GM12801 (cell line): ENCODE measurements around the gene CFAP210.

Experiments
- CTCF ChIP-seq: IDR thresholded peaks from one replicate; pipeline ENCODE4 v1.5.1; 2011; ENCODE audit warnings: control low read depth; ENCODE audit not compliant: insufficient read length; ENCODE audit errors: extremely low read depth

Gene CFAP210

GRCh38 chr2:169656164-169656563 lies 38.0 kb downstream of the CFAP210 start:
- no peak for TF ChIP-seq CTCF

GRCh38 chr2:169653636-169654035 lies 40.6 kb downstream of the CFAP210 start:
- no peak for TF ChIP-seq CTCF

- no peak for TF ChIP-seq CTCF
Measured at GRCh38 chr2:169649278-169649677, 44.9 kb downstream of the CFAP210 start.

GRCh38 chr2:169647496-169647895 lies 46.7 kb downstream of the CFAP210 start:
- TF ChIP-seq CTCF, result no peak

- no peak for TF ChIP-seq CTCF
Measured at GRCh38 chr2:169644173-169644572, 50.0 kb downstream of the CFAP210 start.

GRCh38 chr2:169641464-169641863 lies 52.7 kb downstream of the CFAP210 start:
- TF ChIP-seq CTCF, result no peak

- TF ChIP-seq CTCF, result no peak
Measured at GRCh38 chr2:169640104-169640503, 54.1 kb downstream of the CFAP210 start.

GRCh38 chr2:169637620-169638019 lies 56.6 kb downstream of the CFAP210 start:
- TF ChIP-seq CTCF, result no peak
